Heart left ventricle (tissue), 16 donors: ENCODE measurements around the gene DDX10. TPM values are rescaled to one million over a fixed set of nuclear protein-coding genes. Genes with fewer than 3 reads are reported as not detected.
"Not testable (repeated sequence)": the region's sequence is repeated elsewhere in the genome, so short reads cannot be mapped to it uniquely, and the experiment has no call there.

Source experiments
- ATAC-seq, 4 donors: fragments of 200-7000 bp; cut with Tn5 transposase; one replicate each; pipeline ENCODE4 v1.9.1; 2020 to 2022; ENCODE audit warnings: moderate library complexity in 4 of 4, mild to moderate bottlenecking in 3 of 4, moderate number of reproducible peaks in 1 of 4
- DNase-seq, 5 donors: peaks; one replicate each; pipeline ENCODE4 v3.0.0-alpha.2; 2020
- H3K27ac ChIP-seq, 12 donors: fragments of 200-600 bp; sonication (generic) in 4 of 12; one replicate each; pipeline versions ENCODE4 v1.5.0 to v1.8.0; 2016 to 2022; ENCODE audit warnings: mild to moderate bottlenecking in 2 of 12
- H3K27me3 ChIP-seq, 9 donors: fragments of 200-600 bp; sonication (generic) in 2 of 9; one replicate each; pipeline versions ENCODE4 v1.5.1 to v1.8.0; 2016 to 2022; ENCODE audit warnings: mild to moderate bottlenecking in 3 of 9
- H3K36me3 ChIP-seq, 9 donors: fragments of 200-600 bp; sonication (generic) in 2 of 9; one replicate each; pipeline versions ENCODE4 v1.5.0 to v1.8.0; 2018 to 2022; ENCODE audit warnings: mild to moderate bottlenecking in 2 of 9
- H3K4me1 ChIP-seq, 12 donors: fragments of 200-600 bp; sonication (generic) in 4 of 12; one replicate each; pipeline versions ENCODE4 v1.5.0 to v1.8.0; 2016 to 2022; ENCODE audit warnings: mild to moderate bottlenecking in 3 of 12
- H3K4me3 ChIP-seq, 12 donors: fragments of 200-600 bp; sonication (generic) in 4 of 12; one replicate each; pipeline versions ENCODE4 v1.5.0 to v1.8.0; 2017 to 2022; ENCODE audit warnings: mild to moderate bottlenecking in 9 of 12, moderate library complexity in 4 of 12
- H3K9me3 ChIP-seq, 12 donors: fragments of 200-600 bp; sonication (generic) in 4 of 12; one replicate each; pipeline versions ENCODE4 v1.5.0 to v1.8.0; 2016 to 2022; ENCODE audit warnings: mild to moderate bottlenecking in 1 of 12
- POLR2A ChIP-seq, 2 donors: fragments of 450-650 bp; IDR thresholded peaks; one replicate each; pipeline ENCODE4 v1.6.1; 2017; ENCODE audit warnings: antibody characterized with exemption in 2 of 2, mild to moderate bottlenecking in 2 of 2, moderate library complexity in 2 of 2
- WGBS, 4 donors: extraction: QIAGEN DNeasy Blood & Tissue Kit in 2 of 4; methylation state at CpG; one replicate each; pipeline versions ENCODE4 v1.1.5 to v1.1.7; 2013 to 2018; 5-methylcytosine and 5-hydroxymethylcytosine counted together
- intact Hi-C, 10 donors: fragments of 100-400 bp; cut with DNase I; formaldehyde crosslinking; loops; one replicate each; pipeline versions ENCODE4 v1.11.1 to v1.14.2; 2022
- polyA plus RNA-seq, 2 donors: library from polyadenylated mRNA; stranded (reverse); fragments of 200-250 nt; gene quantifications; one replicate each; pipeline ENCODE4 v1.2.3, GENCODE V29; 2013
- total RNA-seq, 9 donors: library from RNA; depleted of rRNA in 2 of 9; stranded (reverse); fragments of >200 nt in 2 of 9; fragmentation: NEBNext Ultra II Directional in 3 of 9; extraction: Animal tissue kit (Norgen Biotek cat#: 25700) in 3 of 9; gene quantifications; one replicate each; pipeline versions ENCODE4 v1.1.0 to v1.2.4, GENCODE V29; 2016 to 2023
- TF ChIP-seq, protein P1 (sequence below), 12 donors: fragments of 200-600 bp; sonication (generic) in 4 of 12; IDR thresholded peaks; one replicate each; pipeline versions ENCODE4 v1.5.0 to v1.8.0; 2018 to 2022; ENCODE audit warnings: antibody characterized with exemption in 12 of 12, mild to moderate bottlenecking in 5 of 12
- donor health status: ischemic (EF 13 %, LVEDD 7.1; RV severe dilation, severe dysfunction).
- donor health status: healthy with polysubstance abuse.
- donor health status: DM: no; HTN: yes; CAD: no.
- donor health status: DM: no; HTN: no; CAD: no.
- donor health status: ischemic (EF 25% LVEDD 6.9; RV normal size, moderate dysfunction).
- donor health status: ischemic (EF 25% LVEDD 5.7; RV mildly dilated, moderate dysfunction).
- donor health status: healthy.
- donor health status: DM: yes; HTN: yes; CAD: no.
- donor health status: ischemic (EF 35%, LVEDD 5.7; RV mildly dilated, moderate dysfunction).
- donor health status: nonischemic (EF 11% LVEDD 7.7; RV severe dilation, severe dysfunction).
- donor health status: DM: yes; HTN: yes; CAD: no.
- donor health status: PGD.
- donor health status: ischemic (EF 29% LVEDD 5.4; RV normal size, mild dysfunction).
- donor health status: nonischemic (EF 23%, LVEDD 6.1; RV moderate dilation, normal function).

Gene DDX10
- total and polyA plus RNA-seq, 11 donors: 8.3 to 17.2 (median 12.1) TPM

DNA sequence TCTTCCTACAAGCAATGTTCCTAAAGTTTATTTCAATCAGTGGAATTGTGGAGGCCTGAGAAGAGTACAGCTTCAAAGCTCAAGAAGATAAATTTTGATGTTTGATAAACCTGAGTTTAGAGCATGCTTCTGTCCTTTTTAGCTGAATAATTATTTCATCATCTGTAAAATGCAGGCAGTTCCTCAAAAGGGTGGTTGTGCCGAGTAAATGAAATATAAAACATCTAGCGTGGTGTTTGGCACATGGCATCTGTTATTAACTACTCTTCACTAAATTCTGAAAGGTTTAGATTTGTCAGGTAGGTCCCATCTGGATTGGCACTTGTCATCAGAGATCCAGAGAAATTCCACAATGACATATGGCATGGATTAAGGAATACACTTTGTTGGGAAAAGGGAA, 155.1 kb downstream of the DDX10 start:
- TF ChIP-seq POLR2A (IDR thresholded peaks at IDR 0.05): no peak
- TF ChIP-seq, protein P1, sequence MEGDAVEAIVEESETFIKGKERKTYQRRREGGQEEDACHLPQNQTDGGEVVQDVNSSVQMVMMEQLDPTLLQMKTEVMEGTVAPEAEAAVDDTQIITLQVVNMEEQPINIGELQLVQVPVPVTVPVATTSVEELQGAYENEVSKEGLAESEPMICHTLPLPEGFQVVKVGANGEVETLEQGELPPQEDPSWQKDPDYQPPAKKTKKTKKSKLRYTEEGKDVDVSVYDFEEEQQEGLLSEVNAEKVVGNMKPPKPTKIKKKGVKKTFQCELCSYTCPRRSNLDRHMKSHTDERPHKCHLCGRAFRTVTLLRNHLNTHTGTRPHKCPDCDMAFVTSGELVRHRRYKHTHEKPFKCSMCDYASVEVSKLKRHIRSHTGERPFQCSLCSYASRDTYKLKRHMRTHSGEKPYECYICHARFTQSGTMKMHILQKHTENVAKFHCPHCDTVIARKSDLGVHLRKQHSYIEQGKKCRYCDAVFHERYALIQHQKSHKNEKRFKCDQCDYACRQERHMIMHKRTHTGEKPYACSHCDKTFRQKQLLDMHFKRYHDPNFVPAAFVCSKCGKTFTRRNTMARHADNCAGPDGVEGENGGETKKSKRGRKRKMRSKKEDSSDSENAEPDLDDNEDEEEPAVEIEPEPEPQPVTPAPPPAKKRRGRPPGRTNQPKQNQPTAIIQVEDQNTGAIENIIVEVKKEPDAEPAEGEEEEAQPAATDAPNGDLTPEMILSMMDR (IDR thresholded peaks at IDR 0.05): no peak
- no peaks in the 10 kb centered on the region for H3K4me1 ChIP-seq
- H3K9me3 ChIP-seq: no peaks in the 10 kb centered on the region
- no peak for ATAC-seq
- H3K4me3 ChIP-seq: no peak overlapping the region
- 87 to 96% (median 92%) methylated on average over 2 of the region's 2 CpGs for WGBS, 4 donors
- no peaks in the 10 kb centered on the region for H3K27me3 ChIP-seq
- intact Hi-C loops: no loop called here
- no peaks in the 10 kb centered on the region for H3K36me3 ChIP-seq
- no peak overlapping the region for H3K27ac ChIP-seq
- no peak for DNase-seq

DNA sequence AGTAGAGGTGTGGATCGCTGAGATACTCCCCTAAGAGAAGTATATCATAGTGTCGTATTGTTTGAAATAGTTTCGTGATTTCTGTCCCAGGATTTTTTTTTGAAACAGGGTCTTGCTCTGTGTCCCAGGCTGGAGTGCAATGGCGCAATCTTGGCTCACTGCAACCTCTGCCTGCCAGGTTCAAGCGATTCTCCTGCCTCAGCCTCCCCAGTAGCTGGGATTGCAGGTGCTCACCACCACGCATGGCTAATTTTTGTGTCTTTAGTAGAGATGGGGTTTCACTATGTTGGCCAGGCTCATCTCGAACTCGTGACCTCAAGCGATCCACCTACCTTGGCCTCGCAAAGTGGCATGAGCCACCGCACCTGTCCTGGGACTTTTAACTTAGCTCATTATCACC, 159.1 kb downstream of the DDX10 start:
- WGBS, 4 donors: 98 to 100% (median 98%) methylated on average over 11 of the region's 11 CpGs
- H3K9me3 ChIP-seq, H3K36me3 ChIP-seq, H3K27ac ChIP-seq, intact Hi-C loops, DNase-seq, ATAC-seq, H3K4me1 ChIP-seq, H3K4me3 ChIP-seq, H3K27me3 ChIP-seq: not testable (repeated sequence)

DNA sequence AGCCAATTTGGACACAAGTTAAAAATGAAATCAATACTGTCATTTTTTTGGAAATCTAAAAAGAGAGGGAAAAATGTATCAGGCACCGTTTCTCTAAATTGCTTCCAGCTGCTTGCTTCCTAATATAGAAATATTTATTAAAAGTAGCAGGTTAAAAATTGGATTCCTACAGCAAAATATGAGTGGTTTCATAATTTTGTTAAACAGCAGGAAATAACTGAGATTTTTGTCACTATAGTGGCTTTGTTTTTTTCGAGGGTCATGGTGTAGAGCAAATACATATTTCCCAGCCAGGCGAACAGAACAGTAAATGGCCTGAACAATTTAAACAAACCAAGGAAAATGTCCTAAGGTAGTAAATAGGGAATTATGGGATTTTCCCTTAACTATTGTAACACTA, 159.7 kb downstream of the DDX10 start:
- TF ChIP-seq, protein P1 (IDR thresholded peaks at IDR 0.05): no peak
- no peak for TF ChIP-seq POLR2A (IDR thresholded peaks at IDR 0.05)
- no peak overlapping the region for H3K27ac ChIP-seq
- H3K9me3 ChIP-seq: peaks cover 0 to 12% (median 0%) of the 10 kb centered on the region in 12 donors
- H3K27me3 ChIP-seq: no peaks in the 10 kb centered on the region
- no peak overlapping the region for H3K4me3 ChIP-seq
- DNase-seq: no peak
- intact Hi-C loops: no loop called here
- no peak for ATAC-seq
- 62 to 73% (median 64%) methylated on average over 3 of the region's 3 CpGs for WGBS, 4 donors
- H3K36me3 ChIP-seq: no peaks in the 10 kb centered on the region
- no peaks in the 10 kb centered on the region for H3K4me1 ChIP-seq

DNA sequence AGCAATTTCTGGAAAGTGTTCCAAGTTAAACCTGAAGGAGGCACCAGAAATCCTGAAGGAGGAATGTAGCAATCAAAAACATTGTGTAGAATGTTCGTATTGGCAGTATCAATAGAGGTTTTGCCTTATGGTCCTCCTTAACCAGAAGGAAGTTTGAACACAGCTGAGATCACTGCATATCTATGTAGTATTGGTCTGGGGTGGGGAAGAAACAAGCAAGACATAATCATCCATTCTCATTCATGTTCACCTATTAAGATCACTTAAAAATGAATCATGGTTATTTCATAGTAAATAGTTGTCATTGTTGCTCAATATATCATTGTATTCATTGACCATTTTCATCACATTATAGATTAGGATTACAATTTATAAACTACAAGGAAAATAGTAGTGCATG, 160.5 kb downstream of the DDX10 start:
- no peaks in the 10 kb centered on the region for H3K4me1 ChIP-seq
- no peak for DNase-seq
- no peak for ATAC-seq
- no peak overlapping the region for H3K27ac ChIP-seq
- H3K9me3 ChIP-seq: peaks cover 0 to 20% (median 0%) of the 10 kb centered on the region in 12 donors
- no peak for TF ChIP-seq POLR2A (IDR thresholded peaks at IDR 0.05)
- TF ChIP-seq, protein P1 (IDR thresholded peaks at IDR 0.05): no peak
- 92 to 97% (median 95%) methylated on average over 1 of the region's 1 CpG for WGBS, 4 donors
- no peaks in the 10 kb centered on the region for H3K27me3 ChIP-seq
- no peak overlapping the region for H3K4me3 ChIP-seq
- intact Hi-C loops: no loop called here
- H3K36me3 ChIP-seq: no peaks in the 10 kb centered on the region

DNA sequence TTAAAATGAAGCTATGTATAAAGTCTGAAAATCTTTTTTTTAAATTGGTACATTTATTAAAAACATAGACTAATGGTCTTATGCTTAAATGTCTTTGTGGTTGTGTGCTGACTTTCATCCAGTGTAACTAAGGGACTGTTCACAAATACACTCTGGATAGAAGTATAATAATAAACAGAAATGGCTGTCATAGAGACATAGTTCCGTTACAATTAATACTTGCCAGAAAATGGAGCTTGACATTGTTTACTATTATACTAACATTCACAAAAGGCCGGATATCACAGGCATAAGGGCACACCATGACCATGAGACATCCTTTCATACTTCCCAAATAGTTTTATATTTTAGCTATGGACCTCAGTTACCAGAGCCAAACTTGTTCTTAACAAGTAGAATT, 161.3 kb downstream of the DDX10 start:
- no peak overlapping the region for H3K27ac ChIP-seq
- H3K36me3 ChIP-seq: no peaks in the 10 kb centered on the region
- intact Hi-C loops: no loop called here
- ATAC-seq (no peak), DNase-seq (no peak)
- no peaks in the 10 kb centered on the region for H3K4me1 ChIP-seq
- 91 to 96% (median 93%) methylated on average over 2 of the region's 2 CpGs for whole genome bisulfite sequencing, 4 donors
- no peaks in the 10 kb centered on the region for H3K27me3 ChIP-seq
- no peak overlapping the region for H3K4me3 ChIP-seq
- TF ChIP-seq, protein P1 (IDR thresholded peaks at IDR 0.05): no peak
- no peak for TF ChIP-seq POLR2A (IDR thresholded peaks at IDR 0.05)
- H3K9me3 ChIP-seq: peaks cover 0 to 22% (median 0%) of the 10 kb centered on the region in 12 donors
